ENCODE results near the gene SNAI3.

GRCh38 chr16:88734361-88734728, 48.0 kb upstream of the SNAI3 start:
- TF ChIP-seq CTCF (IDR thresholded peaks at IDR 0.05 in 2 of 3, conservative IDR thresholded peaks at IDR 0.05 in 1 of 3; ENCODE audit: borderline replicate concordance in 1 of 3, insufficient read depth in 1 of 3, low read depth in 2 of 3, low read length in 2 of 3) (no peak), CEBPB (IDR thresholded peaks at IDR 0.05; ENCODE audit: low read depth) (no peak), POLR2A (IDR thresholded peaks at IDR 0.05; ENCODE audit: borderline replicate concordance, extremely low read depth, insufficient read depth, insufficient read length) (no peak), RAD21 (IDR thresholded peaks at IDR 0.05; ENCODE audit: low read depth) (no peak), SP1 (IDR thresholded peaks at IDR 0.05; ENCODE audit: low read depth) (no peak), YY1 (IDR thresholded peaks at IDR 0.05; ENCODE audit: extremely low read depth, insufficient replicate concordance, low read depth, low read length) (no peak), JUND (IDR thresholded peaks at IDR 0.05) (no peak), ATF3 (IDR thresholded peaks at IDR 0.05) (no peak)
